H1 (cell line): Measurements from ENCODE around the gene PFDN6.

ENCODE experiments used
- EZH2 ChIP-seq: fragments of 200-600 bp; sonication (generic); IDR thresholded peaks from 2 replicates; pipeline ENCODE4 v1.7.1; 2012; ENCODE audit warnings: low read depth, mild to moderate bottlenecking, moderate library complexity, low read length, inconsistent platforms; ENCODE audit not compliant: severe bottlenecking
- POLR2AphosphoS5 ChIP-seq: IDR thresholded peaks from 2 replicates; pipeline ENCODE4 v1.6.1; 2011; ENCODE audit warnings: low read depth, low read length
- TAF1 ChIP-seq: IDR thresholded peaks from 2 replicates; pipeline ENCODE4 v1.6.1; 2011; ENCODE audit warnings: mild to moderate bottlenecking, low read depth, low read length
- TF ChIP-seq, protein P1 (sequence below), 3 experiments: IDR thresholded peaks; 1 replicate in 2 of 3; 2 replicates in 1 of 3; pipeline versions ENCODE4 v1.5.1 to v1.6.1; 2011; ENCODE audit warnings: low read length in 3 of 3, mild to moderate bottlenecking in 3 of 3, inconsistent platforms in 2 of 3, low read depth in 1 of 3, moderate library complexity in 1 of 3; ENCODE audit not compliant: insufficient read depth in 1 of 3; ENCODE audit errors: control extremely low read depth in 1 of 3
- TF ChIP-seq, protein P2 (sequence below): IDR thresholded peaks from 2 replicates; pipeline ENCODE4 v1.6.1; 2011; ENCODE audit warnings: low read depth, mild to moderate bottlenecking, low read length; ENCODE audit not compliant: insufficient read depth

DNA sequence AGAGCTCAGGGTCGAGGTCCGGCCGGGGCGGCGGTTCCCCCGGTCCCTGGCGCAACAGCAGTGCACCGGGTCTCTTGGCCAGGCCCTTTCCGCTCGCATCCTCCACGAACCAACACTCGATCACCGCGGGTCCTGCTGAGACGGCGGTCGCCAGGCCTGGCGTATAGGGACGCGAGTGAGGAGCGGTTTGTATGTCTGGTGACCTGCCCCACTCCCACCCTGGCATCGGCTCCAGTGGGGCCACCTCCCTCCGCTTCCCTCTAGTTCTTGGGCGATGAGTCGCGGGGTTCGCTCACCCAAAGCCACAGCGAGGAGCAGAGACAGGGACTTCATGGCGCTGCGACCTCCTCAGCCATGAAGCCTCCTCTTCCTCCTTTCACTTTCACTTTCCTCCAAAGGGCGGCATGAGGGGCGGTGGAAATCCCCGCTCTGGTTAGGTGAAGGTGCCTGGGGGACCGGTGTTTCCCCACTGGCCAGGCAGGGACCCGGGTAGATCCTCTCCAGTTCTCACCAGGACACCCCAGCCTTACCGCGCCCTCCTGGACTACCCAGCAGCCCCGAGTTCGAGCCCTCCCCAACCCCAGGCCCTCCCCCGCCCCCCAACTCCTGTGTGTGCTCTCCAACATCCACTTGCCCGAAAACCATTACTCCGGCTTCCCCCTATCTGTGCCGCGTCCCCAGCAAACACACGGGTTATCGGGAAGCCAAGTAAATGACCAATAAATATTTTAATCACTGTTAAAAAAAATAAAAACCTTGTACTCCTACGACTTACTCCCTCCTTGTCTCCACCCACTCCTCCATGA is 24.5 kb downstream of the PFDN6 start, which contains the start of gene TAPBP:
- TF ChIP-seq EZH2 (no peak), POLR2AphosphoS5 (no peak), TAF1 (peak; percentile 45; the same call in 1 of the 2 replicates)
- TF ChIP-seq, protein P1, sequence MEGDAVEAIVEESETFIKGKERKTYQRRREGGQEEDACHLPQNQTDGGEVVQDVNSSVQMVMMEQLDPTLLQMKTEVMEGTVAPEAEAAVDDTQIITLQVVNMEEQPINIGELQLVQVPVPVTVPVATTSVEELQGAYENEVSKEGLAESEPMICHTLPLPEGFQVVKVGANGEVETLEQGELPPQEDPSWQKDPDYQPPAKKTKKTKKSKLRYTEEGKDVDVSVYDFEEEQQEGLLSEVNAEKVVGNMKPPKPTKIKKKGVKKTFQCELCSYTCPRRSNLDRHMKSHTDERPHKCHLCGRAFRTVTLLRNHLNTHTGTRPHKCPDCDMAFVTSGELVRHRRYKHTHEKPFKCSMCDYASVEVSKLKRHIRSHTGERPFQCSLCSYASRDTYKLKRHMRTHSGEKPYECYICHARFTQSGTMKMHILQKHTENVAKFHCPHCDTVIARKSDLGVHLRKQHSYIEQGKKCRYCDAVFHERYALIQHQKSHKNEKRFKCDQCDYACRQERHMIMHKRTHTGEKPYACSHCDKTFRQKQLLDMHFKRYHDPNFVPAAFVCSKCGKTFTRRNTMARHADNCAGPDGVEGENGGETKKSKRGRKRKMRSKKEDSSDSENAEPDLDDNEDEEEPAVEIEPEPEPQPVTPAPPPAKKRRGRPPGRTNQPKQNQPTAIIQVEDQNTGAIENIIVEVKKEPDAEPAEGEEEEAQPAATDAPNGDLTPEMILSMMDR (IDR thresholded peaks at IDR 0.05; ENCODE audit: control extremely low read depth in 1 of 3, insufficient read depth in 1 of 3, low read depth in 1 of 3, low read length in 3 of 3) = no peak
- TF ChIP-seq, protein P2, sequence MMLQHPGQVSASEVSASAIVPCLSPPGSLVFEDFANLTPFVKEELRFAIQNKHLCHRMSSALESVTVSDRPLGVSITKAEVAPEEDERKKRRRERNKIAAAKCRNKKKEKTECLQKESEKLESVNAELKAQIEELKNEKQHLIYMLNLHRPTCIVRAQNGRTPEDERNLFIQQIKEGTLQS = no peak
